ENCODE measurements around the gene RNU5D-1. TPM values are rescaled to one million over a fixed set of nuclear protein-coding genes. Genes with fewer than 3 reads are reported as not detected.
A peak's percentile ranks its signal among the peaks of the same experiment; 100 is the strongest.

RNU5D-1 gene
- total RNA-seq, 1 donor from 2014 or later = not detected

- no peak for DNase-seq (ENCODE audit: low read depth, low spot score)
- no peak for TF ChIP-seq CTCF (conservative IDR thresholded peaks at IDR 0.05)
- Mint-ChIP-seq H3K36me3 (ENCODE audit: low read depth) (no peaks in the 10 kb centered on the region), H3K4me3 (peak overlapping the region; percentile 27), H3K4me1 (peaks cover 20% of the 10 kb centered on the region), H3K27ac (ENCODE audit: unreplicated experiment) (no peak overlapping the region), H3K9me3 (no peaks in the 10 kb centered on the region), H3K27me3 (ENCODE audit: low read depth) (peaks cover 7% of the 10 kb centered on the region)
Observed at GRCh38 chr1:44724955-44725698, 5.8 kb downstream of the RNU5D-1 start.

DNA sequence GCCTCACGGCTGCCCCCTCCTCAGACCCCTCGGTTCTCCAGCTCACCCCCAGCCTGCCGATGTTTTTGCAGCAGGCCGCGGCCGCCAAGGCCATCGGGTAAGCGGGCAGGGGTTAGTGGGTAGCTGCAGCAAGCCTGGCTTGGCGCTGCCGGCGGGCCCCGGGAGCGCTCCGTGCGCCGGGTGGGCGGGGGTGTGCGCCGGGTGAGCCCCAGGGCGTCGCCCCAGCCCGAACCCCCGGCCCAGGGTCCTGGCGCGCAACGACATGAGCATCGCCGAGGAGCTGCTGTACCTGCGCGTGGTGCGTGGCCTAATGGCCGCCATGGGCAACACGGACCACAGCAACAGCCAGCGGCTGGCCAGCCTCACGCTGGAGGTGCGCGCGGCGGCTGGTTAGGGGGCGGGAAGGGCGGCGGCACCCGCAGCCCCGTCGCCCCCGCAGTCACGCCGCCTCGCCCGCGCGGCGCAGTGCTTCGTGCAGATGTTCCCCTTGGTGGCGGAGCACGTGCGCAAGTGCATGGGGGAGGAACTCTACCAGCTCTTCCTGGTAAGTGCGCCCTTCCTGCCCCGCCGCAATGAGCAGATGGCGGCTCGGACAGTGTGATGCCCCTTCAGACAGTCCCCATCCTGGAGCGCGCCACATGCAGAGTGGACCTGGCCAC, 6.5 kb downstream of the RNU5D-1 start:
- H3K9me3 Mint-ChIP-seq = no peaks in the 10 kb centered on the region
- TF ChIP-seq CTCF (conservative IDR thresholded peaks at IDR 0.05) = no peak
- H3K4me3 Mint-ChIP-seq = no peak overlapping the region
- H3K4me1 Mint-ChIP-seq = peaks cover 20% of the 10 kb centered on the region
- no peak overlapping the region for H3K27ac Mint-ChIP-seq (ENCODE audit: unreplicated experiment)
- no peaks in the 10 kb centered on the region for H3K36me3 Mint-ChIP-seq (ENCODE audit: low read depth)
- DNase-seq (ENCODE audit: low read depth, low spot score) = no peak
- H3K27me3 Mint-ChIP-seq (ENCODE audit: low read depth) = peaks cover 7% of the 10 kb centered on the region

DNA sequence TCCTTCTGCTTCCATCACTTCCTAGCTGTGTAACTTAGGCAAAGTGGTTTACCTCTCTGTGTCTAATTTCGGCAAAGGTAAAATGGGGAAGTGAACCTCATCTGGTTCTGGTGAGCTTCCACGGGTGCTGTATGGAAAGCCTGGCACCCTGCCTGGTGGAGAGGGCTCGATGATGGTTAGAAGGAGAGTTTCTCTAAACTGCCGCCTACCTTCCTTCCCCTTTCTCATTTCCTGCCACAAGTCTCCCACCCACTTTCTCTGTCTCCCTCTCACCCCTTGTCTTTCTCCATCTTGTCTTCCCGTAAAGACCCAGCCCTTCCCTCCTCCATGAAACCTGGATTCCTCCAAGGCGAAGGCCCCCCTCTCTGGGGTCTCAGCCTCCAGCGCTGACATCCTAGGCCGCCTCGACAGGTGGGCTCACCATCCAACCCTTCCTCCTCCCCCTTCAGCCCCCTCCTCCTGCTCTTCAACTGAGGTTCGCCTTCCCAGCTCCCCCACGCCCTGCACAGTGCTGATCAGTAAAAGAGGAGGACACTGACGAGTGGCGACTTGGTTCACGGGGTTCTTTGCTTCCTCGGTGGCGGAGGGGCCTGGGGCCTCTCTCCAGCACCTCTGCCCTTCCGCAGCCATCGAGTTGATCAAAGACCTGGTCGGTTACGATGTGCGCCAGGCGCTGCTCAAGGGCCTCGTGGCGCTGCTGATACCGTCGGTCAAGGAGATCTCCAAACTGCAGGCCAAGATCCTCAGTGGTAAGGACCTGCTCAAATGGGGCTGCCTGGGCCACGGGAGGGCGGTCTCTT, 7.3 kb downstream of the RNU5D-1 start:
- H3K9me3 Mint-ChIP-seq = no peaks in the 10 kb centered on the region
- no peak overlapping the region for H3K4me3 Mint-ChIP-seq
- peaks cover 7% of the 10 kb centered on the region for H3K27me3 Mint-ChIP-seq (ENCODE audit: low read depth)
- no peak for DNase-seq (ENCODE audit: low read depth, low spot score)
- TF ChIP-seq CTCF (conservative IDR thresholded peaks at IDR 0.05) = no peak
- no peaks in the 10 kb centered on the region for H3K36me3 Mint-ChIP-seq (ENCODE audit: low read depth)
- peaks cover 16% of the 10 kb centered on the region for H3K4me1 Mint-ChIP-seq
- H3K27ac Mint-ChIP-seq (ENCODE audit: unreplicated experiment) = no peak overlapping the region

GRCh38 chr1:44723064-44723463, 7.9 kb downstream of the RNU5D-1 start:
- H3K27me3 Mint-ChIP-seq (ENCODE audit: low read depth) = peaks cover 7% of the 10 kb centered on the region
- peaks cover 16% of the 10 kb centered on the region for H3K4me1 Mint-ChIP-seq
- DNase-seq (ENCODE audit: low read depth, low spot score) = no peak
- H3K9me3 Mint-ChIP-seq = no peaks in the 10 kb centered on the region
- H3K4me3 Mint-ChIP-seq = no peak overlapping the region
- no peaks in the 10 kb centered on the region for H3K36me3 Mint-ChIP-seq (ENCODE audit: low read depth)
- no peak for TF ChIP-seq CTCF (conservative IDR thresholded peaks at IDR 0.05)
- peak overlapping the region; percentile 31 for H3K27ac Mint-ChIP-seq (ENCODE audit: unreplicated experiment)

DNA sequence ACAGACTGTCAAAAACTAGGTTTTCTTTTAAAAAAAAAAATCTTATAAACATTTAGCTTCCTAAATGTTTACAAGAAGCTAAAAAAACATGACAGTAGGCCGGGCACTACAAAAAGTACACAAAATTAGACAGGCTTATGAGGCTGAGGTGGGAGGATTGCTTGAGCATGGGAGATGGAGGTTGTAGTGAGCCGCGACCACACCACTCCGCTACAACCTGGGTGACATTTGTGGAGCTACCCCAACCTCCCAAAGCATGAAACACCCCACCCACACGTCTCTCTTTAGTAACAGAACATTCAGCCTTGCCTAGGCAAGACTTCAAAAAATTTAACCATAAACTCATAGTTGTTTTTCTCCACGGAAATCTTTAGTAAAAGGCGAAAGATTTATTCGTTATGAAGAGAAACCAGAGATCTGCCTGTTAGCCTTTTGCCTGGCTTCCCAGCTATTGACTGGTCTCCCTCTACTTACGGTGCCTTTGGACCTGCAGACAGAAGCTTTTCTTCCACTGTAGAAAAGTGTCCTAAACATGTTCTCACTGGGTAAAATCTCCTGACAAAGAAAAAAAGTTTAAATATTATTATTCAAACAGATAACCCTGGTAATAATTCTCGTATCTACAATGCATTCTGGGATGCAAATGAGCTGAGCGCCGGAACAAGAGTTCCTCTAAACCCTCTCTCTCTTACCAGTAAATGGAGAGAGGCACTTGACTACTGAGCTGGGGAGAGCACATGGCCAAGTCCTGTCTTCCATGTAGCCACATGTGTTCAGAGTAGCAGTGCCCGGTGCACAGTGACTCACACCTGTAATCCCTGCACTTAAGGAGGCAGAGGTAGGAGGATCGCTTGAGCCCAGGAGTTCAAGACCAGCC, 9.2 kb downstream of the RNU5D-1 start:
- Mint-ChIP-seq H3K4me3 (peak overlapping the region; percentile 72), H3K36me3 (ENCODE audit: low read depth) (no peaks in the 10 kb centered on the region), H3K9me3 (no peaks in the 10 kb centered on the region), H3K27me3 (ENCODE audit: low read depth) (peaks cover 7% of the 10 kb centered on the region), H3K4me1 (peaks cover 16% of the 10 kb centered on the region), H3K27ac (ENCODE audit: unreplicated experiment) (peak overlapping the region; percentile 99)
- TF ChIP-seq CTCF (conservative IDR thresholded peaks at IDR 0.05) = no peak
- DNase-seq (ENCODE audit: low read depth, low spot score) = no peak
